Measurements from ENCODE around the gene QSOX2.

- no peak for TF ChIP-seq POLR2A (IDR thresholded peaks at IDR 0.05; ENCODE audit: low read depth, low read length)
- no peak for TF ChIP-seq POLR2AphosphoS5 (IDR thresholded peaks at IDR 0.05; ENCODE audit: low read depth, low read length)
Observed at GRCh38 chr9:136177224-136177623, 68.4 kb downstream of the QSOX2 start.
